ENCODE data around the gene FUT4. TPM values are rescaled to one million over a fixed set of nuclear protein-coding genes. Genes with fewer than 3 reads are reported as not detected.
"Not testable (repeated sequence)": the region's sequence is repeated elsewhere in the genome, so short reads cannot be mapped to it uniquely, and the experiment has no call there.

The FUT4 gene
- total RNA-seq, 2 experiments from 2014 or later = 3.9 TPM

GRCh38 chr11:94563848-94564467, 20.2 kb downstream of the FUT4 start:
- CTCF ChIA-PET = interaction anchor here (0.8 kb wide), 1 partner anchor 238 kb away, joined by 3 read pairs; no protein-coding TSS in a partner anchor
- no peak overlapping the region for H3K27ac Mint-ChIP-seq
- H3K4me1 Mint-ChIP-seq (ENCODE audit: low read depth) = no peaks in the 10 kb centered on the region

GRCh38 chr11:94567181-94567670, 23.5 kb downstream of the FUT4 start, which contains the start of gene PIWIL4:
TSS of gene PIWIL4 (plus strand) at chr11:94567368. CDS start at chr11:94567519, 151 bp downstream.
- intact Hi-C loops (cut with micrococcal nuclease) = no loop called here
- ATAC-seq = no peak
- no peak for TF ChIP-seq CTCF (IDR thresholded peaks at IDR 0.05)

More at GRCh38 chr11:94563848-94564467, 20.2 kb downstream of the FUT4 start:
- Mint-ChIP-seq H3K36me3 (ENCODE audit: low read depth) (no peaks in the 10 kb centered on the region), H3K9me3 (no peaks in the 10 kb centered on the region), H3K4me3 (no peak overlapping the region), H3K27me3 (no peaks in the 10 kb centered on the region)
- POLR2A ChIA-PET = no interaction called here
- intact Hi-C loops (cut with micrococcal nuclease) = no loop called here
- no peak for ATAC-seq
- DNase-seq = no peak
- TF ChIP-seq CTCF (IDR thresholded peaks at IDR 0.05) = no peak

GRCh38 chr11:94568200-94568599, 24.5 kb downstream of the FUT4 start:
- ATAC-seq (no peak), DNase-seq (no peak)
- H3K27me3 Mint-ChIP-seq = no peaks in the 10 kb centered on the region
- TF ChIP-seq CTCF (IDR thresholded peaks at IDR 0.05) = no peak
- intact Hi-C loops (cut with micrococcal nuclease) = no loop called here
- H3K4me3 Mint-ChIP-seq = no peak overlapping the region
- no peaks in the 10 kb centered on the region for H3K4me1 Mint-ChIP-seq (ENCODE audit: low read depth)
- no peaks in the 10 kb centered on the region for H3K9me3 Mint-ChIP-seq
- CTCF ChIA-PET = no interaction called here
- POLR2A ChIA-PET = no interaction called here
- no peak overlapping the region for H3K27ac Mint-ChIP-seq
- no peaks in the 10 kb centered on the region for H3K36me3 Mint-ChIP-seq (ENCODE audit: low read depth)

More at GRCh38 chr11:94567181-94567670, 23.5 kb downstream of the FUT4 start, which contains the start of gene PIWIL4:
- Mint-ChIP-seq H3K4me1 (ENCODE audit: low read depth) (no peaks in the 10 kb centered on the region), H3K36me3 (ENCODE audit: low read depth) (no peaks in the 10 kb centered on the region), H3K4me3 (no peak within 1 kb of the TSS), H3K27me3 (no peaks in the 10 kb centered on the region), H3K27ac (no peak within 1 kb of the TSS), H3K9me3 (no peaks in the 10 kb centered on the region)
- no peak for DNase-seq
- CTCF ChIA-PET = no interaction called here
- POLR2A ChIA-PET = no interaction called here

GRCh38 chr11:94568717-94569116, 25.0 kb downstream of the FUT4 start:
- no peaks in the 10 kb centered on the region for H3K27me3 Mint-ChIP-seq
- H3K9me3 Mint-ChIP-seq = no peaks in the 10 kb centered on the region
- no peak overlapping the region for H3K4me3 Mint-ChIP-seq
- ChIA-PET POLR2A (no interaction called here), CTCF (no interaction called here)
- TF ChIP-seq CTCF (IDR thresholded peaks at IDR 0.05) = no peak
- H3K36me3 Mint-ChIP-seq (ENCODE audit: low read depth) = no peaks in the 10 kb centered on the region
- H3K27ac Mint-ChIP-seq = no peak overlapping the region
- no peak for DNase-seq
- no peaks in the 10 kb centered on the region for H3K4me1 Mint-ChIP-seq (ENCODE audit: low read depth)
- intact Hi-C loops (cut with micrococcal nuclease) = no loop called here
- ATAC-seq = no peak

- ATAC-seq, CTCF ChIA-PET: not testable (repeated sequence)
Observed at GRCh38 chr11:94572975-94573374, 29.3 kb downstream of the FUT4 start.

More at GRCh38 chr11:94572975-94573374, 29.3 kb downstream of the FUT4 start:
- H3K27me3 Mint-ChIP-seq; H3K36me3 Mint-ChIP-seq (ENCODE audit: low read depth); H3K27ac Mint-ChIP-seq; POLR2A ChIA-PET; H3K4me1 Mint-ChIP-seq (ENCODE audit: low read depth); DNase-seq; H3K4me3 Mint-ChIP-seq; H3K9me3 Mint-ChIP-seq; intact Hi-C loops (cut with micrococcal nuclease): not testable (repeated sequence)

All from activated CD8-positive, alpha-beta T cell treated with anti-CD3 and anti-CD28 coated beads for 36 hours (primary cell).